Coronary artery (tissue), 2 donors: ENCODE data around the gene CD3D.
"Not testable (repeated sequence)": the region's sequence is repeated elsewhere in the genome, so short reads cannot be mapped to it uniquely, and the experiment has no call there.

Source experiments
- DNase-seq: peaks from one replicate; pipeline ENCODE4 v3.0.0-alpha.2; 2017; ENCODE audit warnings: low spot score
- H3K27ac ChIP-seq, 2 donors: fragments of 200-600 bp; sonication (generic); one replicate each; pipeline ENCODE4 v1.5.1; 2016 to 2019
- H3K4me3 ChIP-seq: fragments of 200-600 bp; sonication (generic); 2 replicates; pipeline ENCODE4 v1.5.1; 2016; ENCODE audit warnings: mild to moderate bottlenecking, moderate library complexity
- TF ChIP-seq, protein P1 (sequence below): fragments of 200-600 bp; sonication (generic); IDR thresholded peaks from one replicate; pipeline ENCODE4 v1.5.1; 2019; ENCODE audit warnings: antibody characterized with exemption

The CD3D gene

DNA sequence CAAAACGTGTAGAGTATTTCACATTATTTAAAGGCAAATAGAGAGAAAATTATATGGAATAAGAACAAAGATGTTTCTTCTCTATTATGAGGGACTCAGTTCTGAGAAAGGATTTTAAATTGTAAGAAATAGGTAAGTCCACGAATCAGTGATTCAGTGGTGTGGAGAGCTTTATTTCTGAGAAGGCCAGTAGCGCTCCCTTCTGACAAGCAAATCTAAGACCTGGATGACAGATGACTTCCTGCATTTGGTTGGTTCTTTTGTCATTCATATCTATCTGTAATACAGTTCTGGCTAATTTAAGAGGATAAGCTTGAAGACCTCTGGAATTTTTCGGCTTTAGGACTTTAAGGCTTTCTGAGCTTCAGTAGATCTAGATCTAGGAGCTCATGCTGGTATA is 31.0 kb downstream of the CD3D start:
- DNase-seq: no peak
- Histone ChIP-seq H3K4me3 (no peak overlapping the region), H3K27ac (no peak overlapping the region)
- TF ChIP-seq, protein P1, sequence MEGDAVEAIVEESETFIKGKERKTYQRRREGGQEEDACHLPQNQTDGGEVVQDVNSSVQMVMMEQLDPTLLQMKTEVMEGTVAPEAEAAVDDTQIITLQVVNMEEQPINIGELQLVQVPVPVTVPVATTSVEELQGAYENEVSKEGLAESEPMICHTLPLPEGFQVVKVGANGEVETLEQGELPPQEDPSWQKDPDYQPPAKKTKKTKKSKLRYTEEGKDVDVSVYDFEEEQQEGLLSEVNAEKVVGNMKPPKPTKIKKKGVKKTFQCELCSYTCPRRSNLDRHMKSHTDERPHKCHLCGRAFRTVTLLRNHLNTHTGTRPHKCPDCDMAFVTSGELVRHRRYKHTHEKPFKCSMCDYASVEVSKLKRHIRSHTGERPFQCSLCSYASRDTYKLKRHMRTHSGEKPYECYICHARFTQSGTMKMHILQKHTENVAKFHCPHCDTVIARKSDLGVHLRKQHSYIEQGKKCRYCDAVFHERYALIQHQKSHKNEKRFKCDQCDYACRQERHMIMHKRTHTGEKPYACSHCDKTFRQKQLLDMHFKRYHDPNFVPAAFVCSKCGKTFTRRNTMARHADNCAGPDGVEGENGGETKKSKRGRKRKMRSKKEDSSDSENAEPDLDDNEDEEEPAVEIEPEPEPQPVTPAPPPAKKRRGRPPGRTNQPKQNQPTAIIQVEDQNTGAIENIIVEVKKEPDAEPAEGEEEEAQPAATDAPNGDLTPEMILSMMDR: no peak

DNA sequence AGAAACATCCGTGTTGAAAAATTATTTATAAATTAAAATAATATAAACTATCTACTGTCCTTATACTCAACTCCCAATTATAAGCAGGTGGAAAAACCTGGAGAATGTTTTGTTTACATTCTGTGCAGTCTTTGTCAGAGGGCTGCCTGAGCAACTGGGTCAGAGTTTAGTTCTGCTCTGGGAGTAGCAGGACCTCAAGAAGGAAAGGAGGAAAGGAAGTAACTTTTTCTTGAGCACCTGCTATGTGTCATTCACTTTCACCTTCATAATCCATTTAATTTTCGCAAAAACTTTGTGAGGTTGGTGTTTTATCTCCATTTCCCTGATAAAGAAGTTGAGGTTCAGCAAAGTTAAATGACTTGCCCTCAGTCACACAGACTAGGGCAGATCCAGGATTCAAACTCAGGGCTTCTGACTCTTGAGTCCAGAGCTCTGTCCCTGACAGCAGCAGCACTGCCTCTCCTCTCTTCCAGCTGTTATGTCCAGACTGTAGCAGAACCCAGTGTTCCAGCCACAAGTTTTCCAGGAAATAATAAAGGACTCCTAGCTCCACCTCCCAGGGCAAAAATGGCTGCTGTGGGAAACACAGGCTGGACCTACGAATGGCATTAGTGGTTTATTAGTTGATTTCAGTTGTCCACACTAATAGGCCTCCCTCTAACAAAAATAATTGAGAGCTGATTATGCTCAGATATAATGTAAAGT is 31.6 kb downstream of the CD3D start:
- TF ChIP-seq, protein P1: no peak
- DNase-seq: no peak
- H3K27ac ChIP-seq: no peak overlapping the region
- H3K4me3 ChIP-seq: no peak overlapping the region

DNA sequence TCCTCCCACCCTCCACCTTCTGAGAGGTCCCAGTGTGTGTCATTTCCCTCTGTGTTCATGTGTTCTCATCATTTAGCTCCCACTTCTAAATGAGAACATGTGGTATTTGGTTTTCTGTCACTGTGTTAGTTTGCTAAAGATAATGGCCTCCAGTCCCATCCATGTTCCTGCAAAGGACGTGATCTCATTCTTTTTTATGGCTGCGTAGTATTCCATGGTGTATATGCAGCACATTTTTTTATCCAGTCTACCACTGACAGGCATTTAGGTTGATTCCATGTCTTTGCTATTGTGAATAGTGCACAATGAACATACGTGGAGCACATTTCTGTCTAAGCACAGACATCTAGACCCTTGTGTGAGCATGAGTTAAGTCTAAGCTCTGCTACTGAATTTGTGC is 32.2 kb downstream of the CD3D start:
- DNase-seq: no peak
- H3K4me3 ChIP-seq: no peak overlapping the region
- no peak overlapping the region for H3K27ac ChIP-seq
- TF ChIP-seq, protein P1: no peak

DNA sequence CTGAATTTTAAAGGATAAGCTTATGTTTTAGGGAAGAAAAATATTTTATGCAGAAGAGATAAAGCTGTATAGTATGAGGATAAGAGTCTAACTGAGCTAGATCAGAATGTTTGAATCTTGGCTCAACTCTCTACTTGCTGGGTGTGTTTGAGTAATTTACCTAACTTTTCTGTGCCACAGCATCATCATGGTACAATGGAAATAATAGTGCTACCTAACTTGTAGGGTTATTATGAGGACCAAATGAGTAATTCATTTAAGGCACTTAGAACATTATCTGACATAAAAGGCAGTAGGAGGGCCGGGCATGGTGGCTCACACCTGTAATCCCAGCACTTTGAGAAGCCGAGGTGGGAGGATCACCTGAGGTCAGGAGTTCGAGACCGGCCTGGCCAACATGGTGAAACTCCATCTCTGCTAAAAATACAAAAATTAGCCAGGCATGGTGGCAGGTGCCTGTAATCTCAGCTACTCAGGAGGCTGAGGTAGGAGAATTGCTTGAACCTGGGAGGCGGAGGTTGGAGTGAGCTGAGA is 33.4 kb downstream of the CD3D start:
- H3K4me3 ChIP-seq, H3K27ac ChIP-seq, DNase-seq: not testable (repeated sequence)

DNA sequence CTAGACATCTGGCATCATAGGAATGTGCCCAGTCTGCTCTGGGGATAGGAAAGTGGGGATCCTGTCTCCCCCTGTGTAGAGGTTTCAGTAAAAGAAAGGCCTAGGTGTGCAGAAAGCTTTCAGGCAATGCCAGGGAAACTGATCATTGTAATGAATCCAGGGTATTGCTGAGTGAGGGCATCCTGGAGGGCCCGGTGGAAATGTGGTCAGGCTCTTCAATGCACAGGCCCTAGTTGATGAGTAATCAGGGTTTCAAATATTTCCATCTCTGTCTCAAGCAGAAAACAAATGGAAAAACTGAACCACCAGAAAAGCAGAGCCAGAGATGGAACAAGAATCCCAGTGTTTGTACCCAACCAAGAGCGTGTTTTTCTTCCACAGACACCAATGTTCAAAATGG is 35.9 kb downstream of the CD3D start:
- TF ChIP-seq, protein P1: no peak
- Histone ChIP-seq H3K27ac (no peak overlapping the region), H3K4me3 (no peak overlapping the region)
- no peak for DNase-seq

DNA sequence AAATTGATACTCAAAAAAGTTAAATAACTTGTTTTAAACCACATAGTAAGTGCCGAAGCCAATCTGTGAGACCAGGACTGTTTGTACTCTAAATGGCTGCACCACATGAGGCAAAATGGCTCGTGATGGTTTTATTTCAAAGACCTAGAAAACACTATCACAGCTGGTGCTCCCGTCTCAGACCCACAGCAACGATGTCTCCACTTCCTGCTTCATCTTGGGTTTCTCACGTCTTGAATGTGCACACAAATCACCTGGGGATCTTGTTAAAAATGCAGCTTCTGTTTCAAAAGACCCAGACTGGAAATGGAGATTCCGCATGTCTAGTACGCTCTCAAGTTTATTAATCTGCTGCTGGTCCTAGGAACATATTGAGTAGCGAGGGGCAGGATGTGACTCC is 36.8 kb downstream of the CD3D start:
- no peak overlapping the region for H3K4me3 ChIP-seq

DNA sequence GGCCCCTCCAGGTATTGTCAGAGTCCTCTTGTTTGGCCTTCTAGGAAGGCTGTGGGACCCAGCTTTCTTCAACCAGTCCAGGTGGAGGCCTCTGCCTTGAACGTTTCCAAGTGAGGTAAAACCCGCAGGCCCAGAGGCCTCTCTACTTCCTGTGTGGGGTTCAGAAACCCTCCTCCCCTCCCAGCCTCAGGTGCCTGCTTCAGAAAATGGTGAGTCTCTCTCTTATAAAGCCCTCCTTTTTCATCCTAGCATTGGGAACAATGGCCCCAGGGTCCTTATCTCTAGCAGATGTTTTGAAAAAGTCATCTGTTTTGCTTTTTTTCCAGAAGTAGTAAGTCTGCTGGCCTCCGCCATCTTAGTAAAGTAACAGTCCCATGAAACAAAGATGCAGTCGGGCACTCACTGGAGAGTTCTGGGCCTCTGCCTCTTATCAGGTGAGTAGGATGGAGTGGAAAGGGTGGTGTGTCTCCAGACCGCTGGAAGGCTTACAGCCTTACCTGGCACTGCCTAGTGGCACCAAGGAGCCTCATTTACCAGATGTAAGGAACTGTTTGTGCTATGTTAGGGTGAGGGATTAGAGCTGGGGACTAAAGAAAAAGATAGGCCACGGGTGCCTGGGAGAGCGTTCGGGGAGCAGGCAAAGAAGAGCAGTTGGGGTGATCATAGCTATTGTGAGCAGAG is 37.8 kb downstream of the CD3D start, which contains the start of gene CD3E:
CD3E (plus strand) TSS at position 163 of the 681 bp plus-strand sequence; CDS start at position 386, 223 bp downstream.
- Histone ChIP-seq H3K4me3 (no peak within 1 kb of the TSS), H3K27ac (no peak within 1 kb of the TSS)
- no peak for DNase-seq

More for the DNA sequence above, 36.8 kb downstream of the CD3D start:
- TF ChIP-seq, protein P1: no peak
- H3K27ac ChIP-seq: no peak overlapping the region
- no peak for DNase-seq

More for the DNA sequence above, 37.8 kb downstream of the CD3D start, which contains the start of gene CD3E:
- TF ChIP-seq, protein P1: no peak
